Upper lobe of left lung (tissue), 4 donors: Measurements from ENCODE around the gene RGPD6.
"Not testable (repeated sequence)": the region's sequence is repeated elsewhere in the genome, so short reads cannot be mapped to it uniquely, and the experiment has no call there.

Source experiments
- EP300 ChIP-seq, 4 donors: sonication (generic); formaldehyde crosslinking; IDR thresholded peaks; one replicate each; pipeline ENCODE4 v1.5.1; 2017; ENCODE audit warnings: antibody characterized with exemption in 4 of 4, control low read depth in 2 of 4
- POLR2A ChIP-seq, 4 donors: fragments of 450-650 bp; IDR thresholded peaks; one replicate each; pipeline ENCODE4 v1.5.1; 2016 to 2017; ENCODE audit warnings: antibody characterized with exemption in 4 of 4, mild to moderate bottlenecking in 2 of 4
- POLR2AphosphoS5 ChIP-seq, 2 donors: sonication (generic); formaldehyde crosslinking; IDR thresholded peaks; one replicate each; pipeline ENCODE4 v1.5.1; 2017; ENCODE audit warnings: antibody characterized with exemption in 2 of 2
- TF ChIP-seq, protein P1 (sequence below), 6 experiments: fragments of 450-650 bp in 4 of 6; fragments of 200-600 bp in 2 of 6; sonication (generic) in 2 of 6; IDR thresholded peaks; one replicate each; pipeline ENCODE4 v1.5.1; 2016 to 2019; ENCODE audit warnings: antibody characterized with exemption in 6 of 6

DNA sequence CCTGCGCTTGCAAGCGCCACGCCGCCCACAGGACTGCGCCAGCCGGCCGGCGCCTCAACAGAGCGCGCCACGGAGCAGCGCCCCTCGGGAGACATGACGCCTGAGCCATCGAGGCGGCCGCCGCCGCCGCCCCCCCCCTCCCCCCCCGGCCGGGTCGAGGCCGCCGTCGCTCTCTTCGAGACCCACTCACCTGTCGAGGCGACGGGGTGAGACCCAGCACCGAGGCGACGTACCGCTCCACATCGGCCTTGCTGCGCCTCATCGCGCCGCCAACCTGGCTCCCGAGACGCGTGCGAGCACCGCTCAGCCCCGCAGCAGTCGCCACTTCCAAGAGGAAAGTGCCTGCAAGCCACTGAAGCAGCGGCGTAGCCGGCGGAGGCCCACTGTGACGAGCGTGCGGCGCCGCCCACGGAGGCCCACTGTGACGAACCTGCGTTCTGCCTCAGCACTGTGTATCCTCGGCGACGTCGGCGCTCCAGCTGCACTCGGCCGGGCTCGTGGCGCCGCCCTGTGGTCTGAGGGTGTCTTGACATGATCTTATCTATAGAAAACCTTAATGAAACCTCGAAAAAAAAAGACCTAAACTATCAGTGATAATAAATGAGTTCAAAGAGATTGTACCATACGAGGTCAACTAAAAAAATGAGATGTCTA is at the start of gene RGPD6:
- TF ChIP-seq POLR2A, POLR2AphosphoS5, EP300 (IDR thresholded peaks at IDR 0.05): not testable (repeated sequence)
- TF ChIP-seq, protein P1, sequence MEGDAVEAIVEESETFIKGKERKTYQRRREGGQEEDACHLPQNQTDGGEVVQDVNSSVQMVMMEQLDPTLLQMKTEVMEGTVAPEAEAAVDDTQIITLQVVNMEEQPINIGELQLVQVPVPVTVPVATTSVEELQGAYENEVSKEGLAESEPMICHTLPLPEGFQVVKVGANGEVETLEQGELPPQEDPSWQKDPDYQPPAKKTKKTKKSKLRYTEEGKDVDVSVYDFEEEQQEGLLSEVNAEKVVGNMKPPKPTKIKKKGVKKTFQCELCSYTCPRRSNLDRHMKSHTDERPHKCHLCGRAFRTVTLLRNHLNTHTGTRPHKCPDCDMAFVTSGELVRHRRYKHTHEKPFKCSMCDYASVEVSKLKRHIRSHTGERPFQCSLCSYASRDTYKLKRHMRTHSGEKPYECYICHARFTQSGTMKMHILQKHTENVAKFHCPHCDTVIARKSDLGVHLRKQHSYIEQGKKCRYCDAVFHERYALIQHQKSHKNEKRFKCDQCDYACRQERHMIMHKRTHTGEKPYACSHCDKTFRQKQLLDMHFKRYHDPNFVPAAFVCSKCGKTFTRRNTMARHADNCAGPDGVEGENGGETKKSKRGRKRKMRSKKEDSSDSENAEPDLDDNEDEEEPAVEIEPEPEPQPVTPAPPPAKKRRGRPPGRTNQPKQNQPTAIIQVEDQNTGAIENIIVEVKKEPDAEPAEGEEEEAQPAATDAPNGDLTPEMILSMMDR (IDR thresholded peaks at IDR 0.05) = not testable (repeated sequence)
